HG02970 (cell line): ENCODE results near the gene TTC17.
"Not testable (repeated sequence)": the region's sequence is repeated elsewhere in the genome, so short reads cannot be mapped to it uniquely, and the experiment has no call there.

Experiments used
- ATAC-seq: cut with Tn5 transposase; IDR thresholded peaks from one replicate; pipeline ENCODE4 v1.9.1; 2021; ENCODE audit warnings: mild to moderate bottlenecking, moderate library complexity, moderate number of reproducible peaks; ENCODE audit not compliant: unreplicated experiment, low FRiP score

TTC17 gene

DNA sequence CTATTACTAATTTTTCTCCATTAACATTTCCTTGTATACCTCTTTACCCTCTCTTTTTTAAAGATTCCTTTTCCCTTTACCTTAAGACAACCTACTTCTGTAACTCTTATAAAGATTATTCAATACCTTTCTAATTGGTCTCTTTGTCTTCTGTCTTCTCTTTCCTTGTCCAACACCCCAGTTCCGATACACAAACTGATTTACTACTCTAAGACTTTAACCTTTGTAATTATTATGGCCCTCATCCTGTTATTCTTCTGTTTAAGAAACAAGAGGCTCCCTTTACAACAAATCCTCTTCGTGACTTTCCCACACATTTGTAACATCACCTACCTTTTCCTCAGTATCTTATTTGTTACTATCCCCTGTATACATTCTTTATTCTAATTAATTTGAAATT is 81.8 kb downstream of the TTC17 start:
- no peak for ATAC-seq

DNA sequence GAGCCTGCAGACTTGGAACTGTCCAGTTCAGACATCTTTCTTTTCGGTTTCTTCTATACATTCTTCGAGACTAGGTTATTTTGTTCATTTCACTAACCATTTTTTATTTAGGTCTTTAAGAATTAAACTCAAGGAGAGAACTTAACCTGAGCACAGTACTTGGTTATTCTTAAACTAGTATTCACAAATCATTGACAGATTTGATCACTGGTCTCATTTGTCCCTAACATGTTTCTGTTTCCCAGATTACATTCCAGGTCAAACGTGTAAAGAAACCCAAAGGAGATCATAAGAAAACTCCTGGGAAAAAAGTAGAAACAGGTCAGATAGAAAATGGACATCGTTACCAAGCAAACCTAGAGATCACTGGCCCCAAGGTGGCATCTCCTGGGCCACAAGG is 85.1 kb downstream of the TTC17 start:
- ATAC-seq: no peak

DNA sequence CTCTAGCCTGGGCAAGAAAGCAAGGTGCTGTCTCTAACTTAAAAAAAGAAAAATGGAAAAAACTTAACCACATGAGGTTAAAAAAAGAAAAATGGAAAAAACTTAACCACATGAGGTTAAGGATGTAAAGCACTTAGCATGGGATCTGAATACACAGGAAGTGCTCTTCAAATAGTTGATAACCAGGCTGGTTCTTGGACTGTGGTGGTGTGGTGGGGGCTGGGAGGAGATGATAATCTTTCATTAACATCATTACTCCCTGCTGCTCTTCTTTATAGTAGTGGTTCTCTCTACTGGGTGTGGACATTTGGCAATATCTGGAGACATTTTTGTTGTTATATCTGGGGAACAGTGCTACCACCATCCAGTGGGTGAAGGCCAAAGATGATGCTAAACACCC is 88.4 kb downstream of the TTC17 start:
- no peak for ATAC-seq

DNA sequence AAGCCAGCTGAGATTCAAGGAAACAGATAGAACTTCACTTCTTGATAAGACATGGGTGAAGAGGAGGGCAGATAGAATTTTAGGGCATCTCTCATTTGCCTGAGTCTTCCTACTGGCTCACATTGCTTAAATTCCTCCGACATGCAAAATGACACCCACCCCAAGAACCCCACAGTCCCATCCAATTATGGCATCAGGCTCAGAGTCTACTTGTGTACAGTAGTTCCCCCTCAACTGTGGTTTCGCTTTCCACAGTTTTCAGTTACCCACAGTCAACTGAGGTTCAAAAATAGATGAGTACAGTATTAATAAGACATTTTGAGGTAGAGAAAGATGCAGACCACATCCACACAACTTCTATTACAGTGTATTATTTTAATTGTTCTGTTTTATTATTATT is 99.8 kb downstream of the TTC17 start:
- ATAC-seq: no peak

DNA sequence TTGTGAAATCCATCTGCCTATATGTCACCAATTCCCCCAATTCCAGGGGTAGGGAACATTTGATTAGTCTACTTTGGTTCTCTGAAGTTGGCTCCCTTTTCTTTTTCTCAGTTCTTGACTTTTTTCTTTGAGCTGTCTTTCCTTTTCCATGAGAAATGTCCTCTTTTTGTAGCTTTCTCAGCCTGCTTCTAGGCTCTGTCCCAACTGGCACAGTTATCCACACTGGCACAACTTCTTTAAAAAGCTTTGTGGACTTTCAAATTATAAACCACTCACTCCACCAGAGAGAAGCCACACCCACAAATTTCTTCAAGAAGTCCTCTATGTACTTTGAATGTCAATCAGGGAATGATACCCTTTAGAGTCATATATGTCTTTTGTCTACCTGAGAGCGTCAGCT is 100.5 kb downstream of the TTC17 start:
- no peak for ATAC-seq

DNA sequence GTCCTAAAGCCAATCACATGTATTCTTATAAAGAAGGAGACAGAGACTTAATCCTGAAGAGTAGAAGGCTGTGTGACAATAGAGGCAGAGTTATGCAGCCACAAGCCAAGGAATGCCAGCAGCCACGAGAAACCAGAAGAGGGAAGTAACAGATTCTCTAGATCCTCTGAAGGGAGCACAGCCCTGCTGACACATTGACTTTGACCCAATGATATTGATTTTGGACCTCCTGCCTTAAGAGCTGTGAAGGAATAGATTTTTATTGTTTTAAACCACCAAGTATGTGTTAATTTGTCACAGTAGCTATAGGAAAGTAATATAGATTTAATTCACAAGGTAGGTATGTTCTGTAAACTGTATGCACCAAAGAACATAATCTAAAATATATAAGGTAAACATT is 103.6 kb downstream of the TTC17 start:
- ATAC-seq: no peak

DNA sequence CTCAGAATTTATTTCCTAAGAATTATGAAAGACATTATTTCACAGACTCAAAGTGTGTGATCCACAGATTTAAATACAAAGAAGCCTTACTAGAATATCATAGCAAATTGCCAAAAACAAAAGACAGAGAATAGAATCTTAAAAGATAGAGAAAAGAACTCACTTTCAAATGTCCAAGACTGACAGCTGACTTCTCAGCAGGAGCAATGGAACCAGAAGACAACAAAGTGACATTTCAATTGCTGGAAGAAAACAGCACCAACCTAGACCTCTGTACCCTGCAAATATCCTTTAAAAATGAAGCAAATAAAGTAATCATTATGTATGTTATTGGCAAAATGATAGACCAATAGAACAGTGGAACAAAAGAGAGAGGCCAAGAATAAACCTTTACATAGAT is 109.2 kb downstream of the TTC17 start:
- no peak for ATAC-seq

DNA sequence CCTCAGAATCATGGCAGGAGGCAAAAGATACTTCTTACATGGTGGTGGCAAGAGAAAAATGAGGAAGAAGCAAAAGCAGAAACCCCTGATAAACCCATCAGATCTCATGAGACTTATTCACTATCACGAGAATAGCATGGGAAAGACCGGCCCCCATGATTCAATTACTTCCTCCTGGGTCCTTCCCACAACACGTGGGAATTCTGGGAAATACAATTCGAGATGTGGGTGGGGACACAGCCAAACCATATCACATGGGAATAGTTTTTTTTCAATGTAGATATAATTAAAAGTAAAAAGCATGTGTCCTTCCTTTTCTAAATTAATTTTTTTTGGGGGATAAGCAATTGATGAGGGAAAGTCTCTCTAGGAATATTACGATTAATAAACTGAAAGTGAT is 118.8 kb downstream of the TTC17 start:
- ATAC-seq: not testable (repeated sequence)

DNA sequence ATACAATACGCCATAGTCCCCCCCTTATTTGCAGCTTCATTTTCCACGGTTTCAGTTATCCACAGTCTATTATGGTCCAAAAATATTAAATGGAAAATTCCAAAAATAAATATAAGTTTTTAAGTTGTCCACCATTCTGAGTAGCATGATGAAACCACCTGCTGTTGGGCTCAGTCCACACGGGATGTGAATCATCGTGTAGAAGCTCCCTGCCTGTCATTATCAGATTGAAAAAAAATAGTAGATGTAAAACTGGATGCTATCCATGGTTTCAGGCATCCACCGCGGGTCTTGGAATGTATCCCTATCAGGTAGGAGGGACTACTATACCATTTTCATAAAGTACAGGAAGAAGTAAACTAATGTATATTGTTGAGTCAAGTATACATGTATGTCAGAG is 127.4 kb downstream of the TTC17 start:
- ATAC-seq: no peak

DNA sequence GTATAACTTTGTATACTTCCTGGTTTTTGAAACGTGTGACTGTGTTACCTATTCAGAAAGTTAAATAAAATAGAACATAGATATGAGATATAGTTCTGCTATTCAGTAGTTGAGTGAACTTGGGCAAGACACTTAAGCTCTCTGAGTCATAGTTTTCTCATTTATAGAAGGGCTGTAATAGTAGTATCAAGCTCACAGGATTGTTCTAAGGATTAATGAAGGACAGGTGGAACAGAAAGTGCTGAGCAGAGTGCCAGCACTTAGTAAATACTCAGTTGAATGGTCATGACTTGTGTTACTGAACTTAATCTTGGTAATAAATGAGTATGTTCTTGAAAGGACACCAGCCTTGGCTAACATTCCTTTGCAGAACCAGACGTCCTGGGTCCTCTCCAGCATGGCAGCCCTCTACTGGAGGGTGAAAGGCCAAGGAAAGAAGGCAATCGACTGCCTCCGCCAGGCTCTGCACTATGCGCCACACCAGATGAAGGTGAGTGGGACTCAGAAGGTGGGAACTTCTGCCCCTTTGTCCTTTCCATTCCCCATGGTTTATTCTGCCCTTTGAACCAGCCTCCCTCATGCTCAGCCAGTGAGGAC is 131.2 kb downstream of the TTC17 start:
- ATAC-seq: no peak

DNA sequence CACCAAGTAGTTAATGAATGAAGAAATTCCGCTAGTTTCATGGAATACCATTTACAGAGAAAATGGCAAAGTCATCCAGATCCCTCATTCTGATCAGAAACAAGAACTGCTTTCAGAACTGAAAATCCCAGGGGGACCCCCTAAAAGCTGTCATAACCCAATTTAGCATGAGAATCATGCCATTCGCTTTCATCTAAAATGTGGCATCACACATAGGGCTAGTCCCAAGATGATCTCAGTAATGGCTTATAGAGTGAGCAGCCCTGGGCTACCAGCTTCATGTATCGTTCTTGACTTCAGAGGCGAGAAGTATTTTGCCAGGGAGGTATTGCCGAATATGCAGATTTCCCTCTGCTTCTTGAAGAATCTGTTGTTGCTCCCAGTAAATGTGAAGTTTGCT is 134.0 kb downstream of the TTC17 start:
- ATAC-seq: no peak

DNA sequence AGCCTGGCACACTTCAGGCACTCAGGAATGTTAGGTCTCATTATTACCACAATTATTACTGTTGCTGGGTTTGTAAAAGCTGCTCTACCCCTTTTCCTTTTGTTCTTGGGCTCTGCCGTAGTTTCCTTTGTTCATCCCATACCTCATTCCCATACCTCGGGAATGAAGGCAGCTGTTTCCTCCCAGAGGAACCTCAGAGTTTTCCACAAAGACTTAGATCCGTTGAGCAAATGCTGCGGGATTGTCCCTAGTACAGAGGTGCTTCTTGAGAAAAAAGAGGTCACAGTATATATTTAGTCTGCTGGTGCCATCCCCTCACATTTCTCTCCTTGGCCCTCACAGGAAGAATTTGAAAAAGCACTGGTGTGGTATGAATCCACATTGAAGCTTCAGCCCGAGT is 134.7 kb downstream of the TTC17 start:
- no peak for ATAC-seq

DNA sequence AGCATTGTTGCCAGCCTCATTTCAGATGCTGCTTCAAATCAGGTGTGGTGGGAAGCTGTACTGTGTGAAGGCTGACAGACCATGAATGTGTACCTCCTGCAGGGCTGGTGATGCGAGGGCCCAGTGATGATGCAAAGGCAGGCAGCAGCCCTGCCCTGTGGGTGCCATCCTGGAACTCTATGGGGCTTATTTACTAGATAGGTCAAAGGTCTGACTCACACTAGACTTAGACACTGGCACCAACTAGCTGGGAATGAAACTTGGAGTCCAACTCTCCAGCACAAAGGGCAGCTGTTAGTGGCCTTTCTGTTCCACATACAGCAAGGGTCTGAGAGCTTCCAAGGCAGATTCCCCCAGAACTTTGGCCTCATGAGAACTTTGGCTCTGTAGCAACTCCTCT is 138.4 kb downstream of the TTC17 start:
- no peak for ATAC-seq

DNA sequence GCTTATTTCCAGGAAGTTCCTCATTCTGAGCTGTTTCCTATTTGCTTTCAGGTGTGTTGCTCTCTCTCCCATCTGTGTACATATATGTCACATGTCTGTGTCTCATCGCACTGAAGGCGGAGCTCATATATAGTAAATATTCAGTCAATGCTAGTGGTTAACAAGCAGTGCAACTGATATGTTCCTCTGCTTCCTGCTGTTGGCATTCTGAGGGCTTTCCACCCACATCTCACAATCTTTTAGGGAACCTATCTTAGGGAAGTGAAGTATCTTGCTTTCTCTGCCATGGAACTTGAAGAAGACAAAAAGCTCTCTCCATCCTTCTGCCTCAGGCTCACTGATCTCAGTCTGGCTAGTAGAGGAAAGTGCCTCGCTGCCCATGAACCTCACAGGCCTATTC is 139.8 kb downstream of the TTC17 start:
- ATAC-seq: no peak

DNA sequence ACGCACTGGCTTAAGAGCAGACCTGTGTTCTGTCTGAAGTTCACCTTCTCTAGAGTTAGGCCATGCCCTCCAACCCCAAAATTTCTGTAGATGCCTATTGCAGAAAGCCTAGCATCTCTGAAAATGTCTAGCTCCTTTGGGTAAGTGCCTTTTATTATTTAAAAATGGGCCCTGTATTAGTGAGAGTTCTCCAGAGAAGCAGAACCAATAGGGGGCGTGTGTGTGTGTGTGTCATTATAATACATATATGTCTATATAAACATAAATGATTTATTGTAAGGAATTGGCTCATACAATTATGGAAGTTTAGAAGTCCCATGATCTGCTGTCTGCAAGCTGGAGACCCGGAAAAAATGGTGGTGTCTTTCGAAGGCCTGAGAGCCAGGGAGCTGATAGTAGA is 144.7 kb downstream of the TTC17 start:
- no peak for ATAC-seq

DNA sequence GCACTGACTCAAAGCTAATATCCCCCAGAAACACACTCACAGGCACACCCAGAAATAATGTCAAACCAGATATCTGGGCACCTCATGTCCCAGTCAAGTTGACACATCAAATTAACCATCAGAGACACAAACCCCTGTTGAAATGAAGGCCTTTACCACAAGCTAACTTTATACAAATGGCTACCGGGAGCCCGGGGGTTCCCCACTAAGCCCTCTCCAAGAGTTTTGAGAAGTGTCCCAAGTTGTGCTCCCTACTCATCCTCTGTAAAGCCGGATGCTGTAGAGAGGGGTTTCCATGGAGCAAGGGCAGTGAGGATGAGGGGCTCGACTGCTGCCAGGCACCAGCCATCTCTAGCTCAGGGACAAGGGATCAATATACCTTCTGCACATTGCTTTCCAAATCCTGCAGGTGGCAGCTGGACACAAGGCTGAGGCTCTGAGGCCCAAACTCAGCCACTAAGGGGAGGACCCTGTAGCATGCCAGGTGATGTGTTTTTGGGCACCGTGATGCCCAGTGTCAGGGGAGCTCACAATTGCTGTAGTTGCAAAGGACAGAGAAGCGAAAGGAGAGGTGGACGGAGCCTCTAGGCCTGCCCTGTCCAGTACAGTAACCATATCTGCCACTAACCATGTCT is 145.7 kb downstream of the TTC17 start:
- ATAC-seq: no peak

DNA sequence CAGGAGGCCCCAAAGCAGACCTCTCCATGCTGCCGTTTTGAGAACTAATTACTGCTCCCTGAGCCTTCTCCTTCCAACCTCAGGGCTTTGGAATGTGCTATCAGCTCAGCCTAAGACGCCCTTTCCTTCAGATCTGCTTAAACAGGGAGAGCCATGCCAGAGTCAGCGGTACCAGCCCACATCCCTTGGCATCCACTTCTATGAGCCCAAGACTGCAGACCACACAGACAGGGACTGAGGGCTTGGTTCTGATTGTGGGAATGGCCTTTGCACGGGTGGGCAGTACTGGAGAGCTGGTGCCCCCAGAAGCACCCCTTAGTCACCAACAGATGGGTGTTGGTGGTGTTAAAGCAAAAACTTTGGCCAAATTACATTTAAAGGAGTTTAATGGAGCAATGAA is 146.5 kb downstream of the TTC17 start:
- ATAC-seq: no peak

DNA sequence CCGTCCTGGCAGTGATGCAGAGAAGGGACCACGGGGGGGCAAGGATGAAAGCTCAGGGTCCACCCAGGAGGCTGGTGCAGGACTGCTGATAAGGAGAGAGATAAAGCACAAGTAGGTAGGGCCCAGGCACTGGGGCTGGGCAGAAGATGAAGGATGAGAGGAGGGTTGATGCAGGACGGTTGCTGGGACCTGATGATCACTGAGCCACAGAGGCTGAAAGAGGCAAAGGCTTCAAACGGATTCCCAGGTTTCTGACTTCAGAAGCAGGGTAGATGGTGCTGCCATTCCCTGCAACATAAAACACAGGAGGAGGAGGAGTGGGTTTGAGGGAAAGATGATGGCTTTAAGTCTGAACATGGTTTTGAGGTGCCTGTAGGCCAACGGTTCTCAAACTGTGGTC is 148.5 kb downstream of the TTC17 start:
- no peak for ATAC-seq

DNA sequence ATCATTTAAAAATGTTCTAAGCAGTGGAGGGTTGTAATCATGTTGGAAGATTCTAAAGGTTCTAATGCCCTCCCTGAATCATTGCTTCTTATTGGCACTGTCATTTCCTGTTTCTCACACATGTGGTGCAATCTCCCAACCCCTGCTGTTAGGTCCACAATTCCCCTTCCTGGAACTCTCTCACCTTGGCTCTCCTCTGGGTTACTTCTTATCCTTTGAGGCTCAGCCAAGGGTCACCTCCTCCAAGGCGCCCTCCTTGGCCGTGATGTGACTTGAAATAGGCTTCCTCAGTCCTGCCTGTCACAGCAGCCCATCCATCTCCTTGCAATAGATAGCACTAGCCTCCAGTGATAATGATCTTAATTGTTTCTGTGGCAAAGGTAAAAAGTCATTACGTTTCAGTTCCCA is 149.8 kb downstream of the TTC17 start:
- no peak for ATAC-seq

DNA sequence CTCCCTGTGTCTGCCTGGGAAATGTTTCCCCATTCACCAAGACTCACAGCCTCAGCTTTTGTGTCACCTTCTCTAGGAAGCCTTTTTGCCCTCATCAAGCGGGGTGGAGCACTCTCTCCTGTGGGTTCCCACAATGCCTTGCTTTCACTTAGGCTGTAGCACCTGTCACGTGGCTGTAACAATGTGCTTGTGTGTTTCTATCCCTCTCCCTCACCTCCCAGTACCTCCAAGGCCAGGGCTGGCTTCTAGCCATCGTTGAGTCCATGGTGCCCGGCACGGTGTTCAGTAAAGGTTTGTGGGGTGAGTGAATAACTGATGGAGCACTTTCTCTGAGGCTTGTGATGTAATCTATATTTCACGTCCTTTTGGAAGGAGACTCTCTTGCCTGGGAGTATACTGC is 153.2 kb downstream of the TTC17 start:
- no peak for ATAC-seq

DNA sequence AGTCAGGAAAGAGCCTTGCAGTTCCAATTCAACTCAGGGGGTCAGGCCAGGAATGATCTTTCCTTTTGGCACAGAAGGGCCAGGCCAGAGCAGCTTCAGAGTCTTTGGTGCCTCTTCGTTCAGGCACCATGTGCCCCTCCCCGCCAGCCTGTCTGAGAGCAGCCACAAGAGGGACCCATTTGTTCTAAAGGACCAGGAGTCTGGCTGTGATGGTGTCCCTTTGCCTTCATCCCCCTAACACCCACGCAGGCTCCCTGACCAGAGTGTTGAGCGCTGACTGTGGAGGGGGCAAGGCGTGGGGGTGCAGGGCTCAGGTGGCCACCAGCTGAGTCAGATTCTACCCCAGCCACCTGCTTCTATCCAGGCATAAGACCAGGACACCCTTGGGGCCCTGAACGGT is 156.4 kb downstream of the TTC17 start:
- no peak for ATAC-seq

DNA sequence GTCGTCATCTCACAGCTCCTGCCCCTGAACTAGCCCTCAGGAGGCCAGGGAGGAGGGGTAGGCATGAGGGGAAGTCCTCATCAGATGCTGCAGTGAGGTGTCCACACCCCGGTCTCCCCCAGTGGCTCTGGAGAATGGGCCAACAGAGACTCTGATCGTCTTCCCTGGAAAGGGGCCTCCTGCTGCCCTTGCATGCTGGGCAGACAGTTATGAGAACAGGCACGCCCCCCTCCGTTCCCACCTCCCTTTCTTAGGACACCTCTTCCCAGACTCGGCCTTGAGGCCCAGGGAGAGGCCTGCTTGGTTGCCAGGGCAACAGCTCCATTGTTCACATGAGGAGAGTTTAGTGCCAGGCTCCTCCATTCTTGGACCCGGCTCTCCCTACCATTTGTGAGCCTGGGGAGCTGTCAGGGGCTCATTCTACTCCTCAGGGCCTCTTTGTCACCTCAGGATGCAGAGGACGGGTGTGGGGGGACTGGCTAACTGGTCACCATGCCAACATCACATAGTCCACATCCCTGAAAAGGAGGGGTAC is 157.7 kb downstream of the TTC17 start:
- no peak for ATAC-seq

DNA sequence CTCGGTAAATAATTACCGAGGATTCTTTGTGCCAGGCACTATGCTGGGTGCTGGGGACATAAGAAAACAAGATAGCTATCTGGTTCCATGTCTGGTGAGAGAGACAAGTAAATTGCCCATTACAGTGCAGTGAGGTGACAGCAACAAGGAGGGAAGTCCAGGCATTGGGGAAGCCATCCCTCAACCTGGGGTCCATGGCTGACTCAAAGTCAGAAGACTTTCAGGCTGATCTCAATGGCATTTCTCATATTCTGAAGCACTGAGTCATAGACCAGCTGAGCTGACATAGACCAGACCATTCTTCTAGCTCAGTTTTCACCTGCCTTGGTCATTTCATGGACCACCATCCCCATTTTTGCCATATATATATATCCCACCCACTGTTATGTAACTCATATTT is 158.8 kb downstream of the TTC17 start:
- no peak for ATAC-seq
